Nephron progenitor cell (in vitro differentiated cells): ENCODE measurements around the gene TCF12.
A peak's percentile ranks its signal among the peaks of the same experiment; 100 is the strongest.
"Not testable (repeated sequence)": the region's sequence is repeated elsewhere in the genome, so short reads cannot be mapped to it uniquely, and the experiment has no call there.

Source experiments
- DNase-seq: peaks from one replicate; pipeline ENCODE4 v3.0.0; 2021
- H3K27ac Mint-ChIP-seq: 2 replicates; pipeline ENCODE4 v1.8.0; 2021; ENCODE audit warnings: mild to moderate bottlenecking, moderate library complexity, mixed read lengths
- H3K27me3 Mint-ChIP-seq: 2 replicates; pipeline ENCODE4 v1.8.0; 2021; ENCODE audit warnings: mild to moderate bottlenecking, low read depth, mixed read lengths; ENCODE audit not compliant: poor library complexity
- H3K36me3 Mint-ChIP-seq: 2 replicates; pipeline ENCODE4 v1.8.0; 2021; ENCODE audit warnings: low read depth, mixed read lengths
- H3K4me1 Mint-ChIP-seq: 2 replicates; pipeline ENCODE4 v1.8.0; 2021; ENCODE audit warnings: mixed read lengths
- H3K4me3 Mint-ChIP-seq: 2 replicates; pipeline ENCODE4 v1.8.0; 2021; ENCODE audit warnings: mild to moderate bottlenecking, moderate library complexity, mixed read lengths
- H3K9me3 Mint-ChIP-seq: 2 replicates; pipeline ENCODE4 v1.8.0; 2021; ENCODE audit warnings: mild to moderate bottlenecking, moderate library complexity, mixed read lengths
- CTCF ChIP-seq: fragments of 200-600 bp; sonication (generic); IDR thresholded peaks from 2 replicates; pipeline ENCODE4 v1.5.0; 2021; ENCODE audit warnings: antibody characterized with exemption

The TCF12 gene

DNA sequence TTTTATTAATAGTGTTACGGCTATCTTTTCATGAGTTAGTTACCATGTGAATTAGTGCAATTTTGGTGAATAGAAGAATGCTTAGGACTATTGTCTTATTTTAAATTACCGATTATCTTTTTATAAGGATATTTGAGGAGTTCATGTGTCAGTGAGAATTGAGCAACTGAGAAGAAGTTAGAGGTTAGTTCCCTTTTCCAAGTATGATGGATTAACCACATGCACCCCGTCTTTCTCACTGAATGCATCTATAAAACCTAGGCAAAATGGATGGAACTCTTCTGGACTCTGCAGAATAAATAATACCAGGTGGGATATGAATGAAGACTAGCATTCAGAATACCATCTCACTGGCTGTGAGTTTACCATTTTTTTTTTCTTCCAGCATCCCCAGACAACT is 74.3 kb downstream of the TCF12 start:
- no peak for DNase-seq
- TF ChIP-seq CTCF = no peak
- Mint-ChIP-seq H3K27ac (peak overlapping the region; percentile 36), H3K4me3 (no peak overlapping the region), H3K9me3 (peaks cover 41% of the 10 kb centered on the region), H3K27me3 (no peaks in the 10 kb centered on the region), H3K4me1 (peaks cover 17% of the 10 kb centered on the region), H3K36me3 (peaks cover 80% of the 10 kb centered on the region)

- H3K27me3 Mint-ChIP-seq = no peaks in the 10 kb centered on the region
- H3K9me3 Mint-ChIP-seq = peaks cover 41% of the 10 kb centered on the region
- no peak overlapping the region for H3K27ac Mint-ChIP-seq
- peaks cover 80% of the 10 kb centered on the region for H3K36me3 Mint-ChIP-seq
- peaks cover 10% of the 10 kb centered on the region for H3K4me1 Mint-ChIP-seq
- DNase-seq = no peak
- H3K4me3 Mint-ChIP-seq = no peak overlapping the region
- TF ChIP-seq CTCF = no peak
Observed at GRCh38 chr15:56994280-56994679, 75.8 kb downstream of the TCF12 start.

DNA sequence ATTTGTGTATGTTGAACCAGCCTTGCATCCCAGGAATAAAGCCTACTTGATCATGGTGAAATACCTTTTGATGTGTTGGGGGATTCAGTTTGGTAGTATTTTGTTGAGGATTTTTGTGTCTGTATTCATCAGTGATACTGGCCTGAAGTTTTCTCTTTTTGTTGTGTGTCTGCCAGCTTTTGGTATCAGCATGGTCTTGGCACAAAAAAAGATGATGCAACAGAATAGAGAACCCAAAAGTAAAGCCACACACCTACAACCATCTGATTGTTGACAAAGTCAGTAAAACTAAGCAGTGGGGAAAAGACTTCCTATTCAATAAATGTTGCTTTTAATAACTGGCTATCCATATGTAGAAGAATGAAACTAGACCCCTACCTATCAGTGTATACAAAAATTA is 77.6 kb downstream of the TCF12 start:
- Mint-ChIP-seq H3K9me3 (peaks cover 41% of the 10 kb centered on the region), H3K4me1 (no peaks in the 10 kb centered on the region), H3K27me3 (no peaks in the 10 kb centered on the region), H3K27ac (no peak overlapping the region), H3K36me3 (peaks cover 66% of the 10 kb centered on the region), H3K4me3 (no peak overlapping the region)
- DNase-seq = no peak
- no peak for TF ChIP-seq CTCF

- H3K36me3 Mint-ChIP-seq = peaks cover 67% of the 10 kb centered on the region
- H3K4me3 Mint-ChIP-seq = no peak overlapping the region
- H3K27ac Mint-ChIP-seq = no peak overlapping the region
- DNase-seq = no peak
- H3K9me3 Mint-ChIP-seq = peaks cover 41% of the 10 kb centered on the region
- no peak for TF ChIP-seq CTCF
- H3K27me3 Mint-ChIP-seq = no peaks in the 10 kb centered on the region
- H3K4me1 Mint-ChIP-seq = no peaks in the 10 kb centered on the region
Observed at GRCh38 chr15:56996746-56997470, 78.5 kb downstream of the TCF12 start.

DNA sequence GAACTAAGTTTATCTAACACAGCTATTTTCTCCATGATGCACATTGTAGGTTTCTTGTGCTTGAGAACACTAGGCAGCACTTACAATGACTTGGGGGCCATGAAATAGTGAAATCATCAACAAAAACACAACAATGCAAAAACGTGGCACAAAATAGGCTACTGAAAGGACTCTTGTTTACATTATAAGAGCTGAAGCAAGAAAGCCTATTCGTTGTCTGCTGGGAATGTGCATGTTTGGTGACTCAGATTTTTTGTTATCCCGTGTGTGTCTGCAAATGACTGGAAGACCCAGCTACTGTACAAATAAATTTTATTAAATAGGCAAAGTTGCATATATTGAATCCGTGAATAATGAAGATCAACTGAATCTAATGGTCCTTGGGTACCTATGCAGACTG is 85.0 kb downstream of the TCF12 start:
- Mint-ChIP-seq H3K4me3 (no peak overlapping the region), H3K36me3 (peaks cover 45% of the 10 kb centered on the region), H3K9me3 (no peaks in the 10 kb centered on the region), H3K27me3 (no peaks in the 10 kb centered on the region), H3K4me1 (no peaks in the 10 kb centered on the region), H3K27ac (no peak overlapping the region)
- no peak for DNase-seq
- no peak for TF ChIP-seq CTCF

DNA sequence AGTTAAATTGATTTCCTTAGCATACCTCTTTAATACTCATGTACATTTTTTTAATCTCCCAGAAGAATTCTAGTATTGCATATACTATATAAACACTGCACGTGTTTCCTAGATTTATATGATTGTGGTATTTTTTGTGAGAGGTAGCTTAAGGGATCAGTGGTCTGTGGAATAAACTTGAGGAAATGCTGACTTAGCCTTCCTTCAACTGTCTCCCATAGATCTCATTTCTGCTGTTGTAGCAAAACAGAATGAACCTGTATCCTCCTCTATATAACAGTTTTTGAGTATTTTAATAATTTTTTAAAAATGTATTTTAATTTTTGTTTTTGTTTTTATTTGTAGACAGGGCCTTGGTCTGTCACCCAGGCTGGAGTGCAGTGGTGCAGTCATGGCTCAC is 86.8 kb downstream of the TCF12 start:
- no peak for DNase-seq
- Mint-ChIP-seq H3K27me3 (no peaks in the 10 kb centered on the region), H3K4me1 (no peaks in the 10 kb centered on the region), H3K9me3 (no peaks in the 10 kb centered on the region), H3K36me3 (peaks cover 53% of the 10 kb centered on the region), H3K4me3 (no peak overlapping the region), H3K27ac (no peak overlapping the region)
- TF ChIP-seq CTCF = no peak

- H3K27me3 Mint-ChIP-seq, H3K4me3 Mint-ChIP-seq, DNase-seq, H3K4me1 Mint-ChIP-seq, H3K9me3 Mint-ChIP-seq: not testable (repeated sequence)
- Mint-ChIP-seq H3K36me3 (peaks cover 60% of the 10 kb centered on the region), H3K27ac (peak overlapping the region; percentile 56)
Observed at GRCh38 chr15:57007797-57008196, 89.4 kb downstream of the TCF12 start.
